HPDE6-E6E7 (cell line): Measurements from ENCODE around the gene VN1R5.

Source experiments
- DNase-seq: peaks from one replicate; pipeline ENCODE4 v3.0.0; 2011; ENCODE audit warnings: missing footprints; ENCODE audit errors: extremely low spot score

The VN1R5 gene

GRCh38 chr1:247300491-247301175, 44.8 kb downstream of the VN1R5 start:
- no peak for DNase-seq

- no peak for DNase-seq
Observed at GRCh38 chr1:247301176-247301540, 45.3 kb downstream of the VN1R5 start.

- no peak for DNase-seq
Observed at GRCh38 chr1:247303216-247303615, 47.3 kb downstream of the VN1R5 start.

GRCh38 chr1:247304031-247304430, 48.2 kb downstream of the VN1R5 start:
- no peak for DNase-seq
